ENCODE measurements around the gene CFAP299.

The CFAP299 gene

GRCh38 chr4:80535551-80535950 lies 200.0 kb downstream of the CFAP299 start:
- TF ChIP-seq, protein P1, sequence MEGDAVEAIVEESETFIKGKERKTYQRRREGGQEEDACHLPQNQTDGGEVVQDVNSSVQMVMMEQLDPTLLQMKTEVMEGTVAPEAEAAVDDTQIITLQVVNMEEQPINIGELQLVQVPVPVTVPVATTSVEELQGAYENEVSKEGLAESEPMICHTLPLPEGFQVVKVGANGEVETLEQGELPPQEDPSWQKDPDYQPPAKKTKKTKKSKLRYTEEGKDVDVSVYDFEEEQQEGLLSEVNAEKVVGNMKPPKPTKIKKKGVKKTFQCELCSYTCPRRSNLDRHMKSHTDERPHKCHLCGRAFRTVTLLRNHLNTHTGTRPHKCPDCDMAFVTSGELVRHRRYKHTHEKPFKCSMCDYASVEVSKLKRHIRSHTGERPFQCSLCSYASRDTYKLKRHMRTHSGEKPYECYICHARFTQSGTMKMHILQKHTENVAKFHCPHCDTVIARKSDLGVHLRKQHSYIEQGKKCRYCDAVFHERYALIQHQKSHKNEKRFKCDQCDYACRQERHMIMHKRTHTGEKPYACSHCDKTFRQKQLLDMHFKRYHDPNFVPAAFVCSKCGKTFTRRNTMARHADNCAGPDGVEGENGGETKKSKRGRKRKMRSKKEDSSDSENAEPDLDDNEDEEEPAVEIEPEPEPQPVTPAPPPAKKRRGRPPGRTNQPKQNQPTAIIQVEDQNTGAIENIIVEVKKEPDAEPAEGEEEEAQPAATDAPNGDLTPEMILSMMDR (IDR thresholded peaks at IDR 0.05; ENCODE audit: control insufficient read depth, extremely low read depth, insufficient read depth), result no peak
- no peak for DNase-seq (ENCODE audit: low read depth)
- no peak overlapping the region for H3K4me3 ChIP-seq (ENCODE audit: low read depth, low read length)

DNA sequence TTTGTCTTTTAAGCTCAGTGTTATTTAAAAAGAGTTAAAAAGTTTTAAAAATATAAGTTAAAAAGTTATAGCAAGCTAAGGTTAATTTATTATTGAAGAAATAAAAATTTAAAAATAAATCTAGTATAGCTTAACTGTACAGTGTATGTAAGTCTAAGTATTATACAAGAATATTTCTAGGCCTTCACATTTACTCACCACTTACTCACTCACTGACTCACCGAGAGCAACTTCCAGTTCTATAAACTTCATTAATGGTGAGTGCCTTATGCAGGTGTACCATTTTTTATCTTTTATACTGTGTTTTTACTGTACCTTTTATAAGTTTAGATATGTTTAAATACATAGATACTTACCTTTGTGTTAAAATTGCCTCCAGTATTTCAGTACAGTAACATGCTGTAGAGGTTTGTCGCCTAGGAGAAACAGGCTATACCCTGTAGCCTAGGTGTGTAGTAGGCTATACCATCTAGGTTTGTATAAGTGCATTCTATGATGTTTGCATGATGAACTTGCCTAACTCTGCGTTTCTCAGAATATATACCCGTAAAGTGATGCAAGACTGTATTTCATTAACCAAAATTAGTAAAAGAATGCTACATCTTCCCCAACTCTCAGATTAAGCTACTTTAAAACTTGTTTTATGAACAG lies 202.9 kb downstream of the CFAP299 start:
- no peak for DNase-seq (ENCODE audit: low read depth)

GRCh38 chr4:80539190-80539589 lies 203.7 kb downstream of the CFAP299 start:
- no peak overlapping the region for H3K4me3 ChIP-seq (ENCODE audit: low read depth, low read length)
- TF ChIP-seq, protein P1 (IDR thresholded peaks at IDR 0.05; ENCODE audit: control insufficient read depth, extremely low read depth, insufficient read depth), result no peak
- no peak for DNase-seq (ENCODE audit: low read depth)

More for the DNA sequence above, 202.9 kb downstream of the CFAP299 start:
- no peak overlapping the region for H3K4me3 ChIP-seq (ENCODE audit: low read depth, low read length)
- TF ChIP-seq, protein P1 (IDR thresholded peaks at IDR 0.05; ENCODE audit: control insufficient read depth, extremely low read depth, insufficient read depth), result no peak

GRCh38 chr4:80540349-80540748 lies 204.8 kb downstream of the CFAP299 start:
- TF ChIP-seq, protein P1 (IDR thresholded peaks at IDR 0.05; ENCODE audit: control insufficient read depth, extremely low read depth, insufficient read depth), result no peak
- no peak overlapping the region for H3K4me3 ChIP-seq (ENCODE audit: low read depth, low read length)
- no peak for DNase-seq (ENCODE audit: low read depth)

- no peak overlapping the region for H3K4me3 ChIP-seq (ENCODE audit: low read depth, low read length)
- TF ChIP-seq, protein P1 (IDR thresholded peaks at IDR 0.05; ENCODE audit: control insufficient read depth, extremely low read depth, insufficient read depth), result no peak
- DNase-seq (ENCODE audit: low read depth), result no peak
Measured at GRCh38 chr4:80540785-80541469, 205.4 kb downstream of the CFAP299 start.

GRCh38 chr4:80542747-80543146 lies 207.2 kb downstream of the CFAP299 start:
- no peak overlapping the region for H3K4me3 ChIP-seq (ENCODE audit: low read depth, low read length)
- TF ChIP-seq, protein P1 (IDR thresholded peaks at IDR 0.05; ENCODE audit: control insufficient read depth, extremely low read depth, insufficient read depth), result no peak
- DNase-seq (ENCODE audit: low read depth), result no peak
